Activated CD8-positive, alpha-beta memory T cell treated with anti-CD3 and anti-CD28 coated beads, Interleukin-2, amount 50 U/mL, for 24 hours (primary cell): Measurements from ENCODE around the gene IGF2R.
"Not testable (repeated sequence)": the region's sequence is repeated elsewhere in the genome, so short reads cannot be mapped to it uniquely, and the experiment has no call there.

Source experiments
- DNase-seq: peaks from one replicate; pipeline ENCODE4 v3.0.0-alpha.2; 2020; ENCODE audit errors: extremely low read depth

Gene IGF2R

DNA sequence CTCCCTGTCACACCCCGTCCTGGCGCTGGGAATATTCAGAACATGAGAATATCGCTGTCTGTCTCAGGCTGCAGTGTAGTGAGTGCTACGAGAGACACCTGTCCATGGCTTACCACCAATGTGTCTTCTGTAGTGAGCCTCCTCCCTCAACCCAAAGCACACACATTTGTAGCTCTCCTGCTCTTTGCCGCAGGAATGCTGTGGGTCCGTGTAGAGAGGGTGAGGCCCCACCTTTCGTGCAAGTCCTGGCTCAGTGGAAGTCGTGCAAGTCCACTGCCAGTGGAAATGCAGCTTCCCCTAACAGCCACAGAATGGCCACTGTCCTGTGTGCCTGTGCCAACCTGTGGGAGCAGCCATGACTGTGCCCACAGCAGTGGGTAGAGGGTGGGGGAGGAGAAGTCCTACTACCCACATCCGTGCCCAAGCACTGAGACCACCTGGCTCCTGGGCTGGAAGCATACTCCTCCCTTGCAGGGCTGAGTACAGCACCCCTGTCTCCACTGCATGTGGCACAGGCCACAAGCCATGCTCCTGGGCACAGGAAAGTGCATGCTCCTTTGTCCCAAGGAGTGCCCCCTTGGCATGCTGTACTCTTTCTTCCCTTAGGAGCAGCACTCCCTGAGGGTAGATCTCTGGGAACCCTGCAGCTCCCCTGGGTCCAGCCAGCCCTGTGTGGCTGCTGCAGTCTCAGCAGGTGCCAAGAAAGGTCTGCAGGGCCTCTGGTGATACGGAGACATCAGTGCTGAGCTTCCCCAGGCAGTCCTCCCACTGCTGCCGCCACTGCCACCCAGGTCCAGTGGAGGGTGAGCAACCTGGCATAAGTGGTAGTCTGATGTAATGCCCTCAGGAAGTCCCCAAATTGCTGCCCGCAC lies 28.0 kb downstream of the IGF2R start:
- DNase-seq: no peak

DNA sequence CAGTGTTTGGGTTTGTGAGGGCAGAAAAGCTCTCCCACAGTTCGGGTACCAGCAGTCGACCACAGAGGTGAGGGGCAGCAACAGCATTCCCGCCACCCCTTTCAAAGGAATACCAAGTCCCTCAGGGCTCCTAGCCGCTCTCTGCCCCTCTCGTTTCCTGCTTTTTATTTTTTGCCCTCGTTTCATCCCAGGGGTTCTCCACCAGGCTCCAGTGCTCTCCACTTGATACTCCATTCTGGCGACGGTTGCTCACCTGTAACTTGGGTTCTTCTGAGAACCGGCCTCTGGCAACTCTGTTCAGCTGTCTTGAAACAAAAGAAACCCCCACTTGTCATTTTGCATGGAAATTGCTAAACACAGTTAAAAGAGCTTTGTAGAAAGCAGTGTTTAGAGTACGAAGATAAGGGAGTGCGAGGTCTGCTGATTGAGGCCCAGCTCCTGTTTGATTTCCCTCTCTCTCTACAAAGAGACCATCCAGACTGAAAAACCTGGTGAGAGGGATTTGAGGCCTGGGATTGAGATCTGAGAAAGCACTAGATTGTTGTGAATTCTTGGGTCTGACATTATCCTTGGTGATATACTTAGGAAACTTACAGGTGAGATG lies 28.7 kb downstream of the IGF2R start:
- no peak for DNase-seq

GRCh38 chr6:159998538-159998937 lies 29.7 kb downstream of the IGF2R start:
- DNase-seq: no peak

DNA sequence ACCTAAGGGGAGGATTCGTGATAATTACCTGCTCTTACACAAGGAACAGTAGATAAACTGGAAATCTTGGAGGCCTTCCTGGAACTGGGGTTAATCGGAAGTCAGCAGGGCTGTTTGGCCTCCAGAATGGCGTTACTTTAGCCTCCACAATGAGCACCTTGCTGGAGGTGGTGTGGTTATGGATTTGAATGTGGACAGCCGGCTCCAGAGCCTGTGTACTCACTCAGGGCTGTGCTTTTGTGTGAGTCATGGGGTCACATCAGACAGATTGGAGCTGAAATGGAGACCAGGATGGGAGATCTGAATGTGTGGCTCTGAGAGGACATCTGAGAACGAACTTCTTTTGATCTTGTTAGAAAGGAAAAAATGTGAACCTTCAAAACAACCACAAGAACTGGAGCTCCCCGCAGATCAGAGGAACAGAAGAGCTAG lies 30.4 kb downstream of the IGF2R start:
- no peak for DNase-seq

DNA sequence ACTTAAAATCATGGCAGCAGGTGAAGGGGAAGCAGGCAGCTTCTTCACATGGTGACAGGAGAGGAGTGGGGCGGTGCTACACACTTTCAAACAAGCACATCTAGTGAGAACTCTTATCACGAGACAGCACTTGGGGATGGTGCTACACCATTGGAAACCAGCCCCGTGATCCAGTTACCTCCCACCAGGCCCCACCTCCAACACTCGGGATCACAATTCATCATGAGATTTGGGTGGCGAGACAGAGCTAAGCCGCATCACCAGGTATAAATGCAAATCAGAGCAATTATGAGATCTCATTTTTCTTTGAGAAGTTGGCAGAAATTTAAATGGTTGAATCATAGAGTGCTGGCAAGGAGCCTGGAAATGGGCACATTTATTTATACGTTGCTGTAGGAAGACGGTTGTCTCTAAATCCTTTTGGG lies 31.4 kb downstream of the IGF2R start:
- no peak for DNase-seq

GRCh38 chr6:160000893-160001427 lies 32.1 kb downstream of the IGF2R start:
- not testable (repeated sequence) for DNase-seq

- no peak for DNase-seq
Measured at GRCh38 chr6:160002882-160003281, 34.0 kb downstream of the IGF2R start.

DNA sequence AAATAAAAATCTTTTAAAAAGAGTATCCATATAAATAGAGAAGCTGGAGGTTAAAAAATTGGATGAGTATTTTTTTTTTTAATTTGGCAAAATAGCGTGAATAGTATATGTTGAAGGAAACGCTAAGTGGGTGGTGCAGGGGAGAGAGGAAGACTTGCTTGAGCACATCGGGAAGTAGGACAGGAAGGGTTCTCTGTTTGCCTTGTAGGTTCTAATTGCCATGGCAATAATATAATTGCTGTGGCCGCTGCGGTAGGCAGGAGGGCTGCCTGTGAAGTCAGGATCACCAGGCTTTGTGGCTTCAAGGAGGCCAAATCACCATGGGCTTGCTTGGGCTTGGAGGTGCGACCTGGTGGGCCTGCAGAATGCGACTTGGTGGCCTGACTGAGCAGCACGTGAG lies 35.1 kb downstream of the IGF2R start:
- DNase-seq: no peak

DNA sequence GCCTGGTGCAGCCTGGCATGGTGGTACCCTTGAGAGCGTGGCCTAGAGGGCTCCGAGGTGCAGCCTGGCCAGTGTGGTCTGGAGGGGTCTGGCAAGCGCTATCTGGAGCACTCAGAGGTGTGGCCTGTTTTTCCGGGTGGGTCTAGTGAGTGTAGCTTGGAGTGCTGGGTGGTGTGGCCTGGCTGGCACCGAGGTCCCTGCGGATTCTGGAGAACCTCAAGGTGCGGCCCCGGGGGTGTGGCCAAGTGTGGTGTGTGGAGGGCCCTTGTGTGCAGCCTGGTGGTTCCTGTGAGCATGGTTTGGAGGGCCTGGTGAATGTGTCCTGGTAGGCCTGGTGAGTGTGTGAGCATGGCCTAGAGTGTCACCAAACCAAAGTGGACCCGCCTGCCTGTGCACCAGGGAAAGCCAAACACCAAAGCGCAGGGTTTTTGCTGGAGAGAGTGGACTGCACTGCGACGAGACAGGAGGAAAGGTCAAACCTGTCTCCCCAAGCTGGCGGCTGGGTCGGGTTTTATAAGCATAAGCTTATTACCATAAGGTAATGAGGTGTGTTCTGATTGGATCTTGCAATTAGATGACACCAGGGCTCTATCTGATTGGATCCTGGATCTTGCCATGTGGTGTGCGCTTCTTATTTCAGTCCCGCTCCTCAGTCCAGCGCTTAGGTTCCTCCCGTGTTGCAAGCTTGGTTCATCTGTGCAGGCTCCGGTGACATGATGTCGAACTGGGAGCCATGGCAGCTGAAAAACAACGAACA lies 35.7 kb downstream of the IGF2R start:
- DNase-seq: no peak

DNA sequence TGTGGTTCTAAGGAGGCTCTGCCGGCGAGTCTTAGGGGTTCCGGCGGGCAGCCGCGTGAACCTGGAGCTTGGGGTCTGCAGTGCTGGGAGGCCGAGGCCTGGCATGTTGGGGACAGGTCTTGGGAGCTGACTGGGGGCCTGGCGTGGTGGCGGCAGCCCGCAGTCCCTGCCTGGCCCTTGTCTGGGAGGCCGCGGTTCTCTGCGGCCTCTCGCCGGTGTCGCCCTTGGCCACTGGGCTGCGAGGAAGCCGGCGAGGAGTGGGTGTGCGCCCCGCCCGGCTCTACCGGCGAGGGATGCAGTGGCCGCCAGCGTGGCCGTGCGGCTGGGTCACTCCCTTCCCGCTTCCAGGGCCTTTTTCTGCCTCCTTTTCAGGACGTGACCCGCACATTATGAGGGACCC lies 36.3 kb downstream of the IGF2R start:
- no peak for DNase-seq

GRCh38 chr6:160005861-160006540 lies 37.1 kb downstream of the IGF2R start:
- no peak for DNase-seq

DNA sequence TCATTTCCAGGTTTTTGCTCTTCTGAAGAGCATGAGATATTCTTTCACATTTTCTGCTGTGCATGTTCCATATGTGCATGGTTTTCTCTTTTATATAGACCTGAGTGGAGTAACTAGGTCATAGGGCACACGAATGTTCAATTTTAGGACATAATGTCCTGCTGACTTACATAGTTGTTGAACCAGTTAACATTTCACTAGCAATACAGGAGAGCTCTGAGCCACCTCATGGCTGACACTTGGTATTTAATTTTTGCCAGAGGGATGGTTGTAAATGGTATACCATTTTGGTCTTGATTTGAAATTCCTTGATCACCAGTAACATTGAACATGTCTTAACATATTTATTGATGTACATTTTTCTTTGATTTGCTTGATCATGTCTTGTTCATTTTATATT lies 38.3 kb downstream of the IGF2R start:
- no peak for DNase-seq

DNA sequence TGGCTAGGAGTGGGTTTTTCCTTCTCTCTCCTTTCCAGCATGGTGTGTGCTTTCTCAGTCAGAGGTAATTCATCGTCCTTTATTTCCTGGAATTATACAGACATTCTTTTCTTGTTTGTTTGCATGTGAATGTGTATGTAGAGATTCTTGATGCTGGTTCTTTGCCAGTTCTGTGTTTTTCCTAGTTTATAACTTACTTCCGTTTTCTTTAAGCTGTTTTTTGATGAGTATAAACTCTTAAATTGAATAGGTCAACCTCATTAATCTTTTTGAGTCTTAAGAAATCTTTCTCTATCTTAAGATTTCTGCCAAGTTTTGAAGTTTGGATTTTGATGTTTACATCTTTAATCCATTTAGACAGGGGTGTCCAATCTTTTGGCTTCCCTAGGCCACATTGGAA lies 38.7 kb downstream of the IGF2R start:
- no peak for DNase-seq

- no peak for DNase-seq
Measured at GRCh38 chr6:160010067-160010466, 41.2 kb downstream of the IGF2R start.

DNA sequence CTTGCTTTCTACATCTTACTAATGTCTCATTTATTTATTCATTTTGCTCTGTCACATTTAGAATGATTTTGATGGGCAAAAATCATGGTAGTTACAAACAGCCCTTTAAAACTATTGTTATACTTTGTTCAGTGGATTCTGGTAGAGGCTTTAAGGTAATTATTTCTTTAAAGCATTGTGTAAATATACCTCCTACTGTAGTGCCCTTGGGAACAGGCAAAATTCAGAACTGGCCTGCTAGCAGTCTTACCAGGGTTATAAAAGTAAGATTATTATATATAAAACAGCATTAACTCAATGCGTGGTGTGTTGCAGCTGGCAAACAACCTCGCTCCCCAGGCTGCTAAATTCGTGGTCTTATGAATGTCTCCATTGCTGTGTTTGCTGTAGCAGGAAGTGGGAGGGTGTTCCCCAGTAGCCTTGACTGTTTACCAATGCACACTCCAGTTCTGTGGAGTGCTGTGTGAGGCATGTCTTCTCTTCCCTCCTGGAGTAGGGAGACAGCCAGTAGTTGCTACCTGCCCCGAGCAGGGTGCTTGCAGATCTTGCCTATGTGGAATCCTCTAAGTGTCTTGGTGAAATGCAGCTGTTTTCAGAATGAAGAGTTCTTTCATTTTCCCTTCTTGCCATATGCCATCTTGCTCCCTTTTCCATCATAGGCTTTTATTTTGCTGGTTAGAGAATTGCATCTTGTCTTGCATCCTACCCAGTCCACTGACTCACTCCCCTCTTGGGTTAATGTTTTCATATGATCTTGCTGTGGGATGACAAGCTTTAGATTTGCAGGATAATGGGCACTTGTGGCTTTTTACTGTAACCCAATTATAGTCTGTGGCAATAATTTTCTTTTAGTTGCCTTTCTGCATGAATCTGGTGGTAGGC lies 45.3 kb downstream of the IGF2R start:
- no peak for DNase-seq

DNA sequence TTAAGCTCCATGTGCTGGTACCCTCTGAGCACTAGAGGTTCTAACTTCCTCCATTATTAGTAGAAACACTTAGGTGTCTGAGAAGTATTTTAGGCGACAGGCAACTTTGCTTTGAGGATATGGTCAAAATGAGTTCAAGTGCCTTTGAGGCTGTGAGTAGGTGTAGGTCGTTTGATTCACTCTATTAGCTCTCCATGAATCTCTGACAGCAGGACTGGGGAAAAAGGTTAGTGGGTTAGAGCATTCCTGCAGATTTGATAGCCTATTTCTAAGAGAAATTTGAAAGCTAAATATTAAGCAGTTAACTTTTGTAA lies 45.9 kb downstream of the IGF2R start:
- DNase-seq: no peak

GRCh38 chr6:160015778-160016684 lies 47.1 kb downstream of the IGF2R start:
- DNase-seq: no peak

GRCh38 chr6:160022101-160022500 lies 53.2 kb downstream of the IGF2R start:
- DNase-seq: no peak

DNA sequence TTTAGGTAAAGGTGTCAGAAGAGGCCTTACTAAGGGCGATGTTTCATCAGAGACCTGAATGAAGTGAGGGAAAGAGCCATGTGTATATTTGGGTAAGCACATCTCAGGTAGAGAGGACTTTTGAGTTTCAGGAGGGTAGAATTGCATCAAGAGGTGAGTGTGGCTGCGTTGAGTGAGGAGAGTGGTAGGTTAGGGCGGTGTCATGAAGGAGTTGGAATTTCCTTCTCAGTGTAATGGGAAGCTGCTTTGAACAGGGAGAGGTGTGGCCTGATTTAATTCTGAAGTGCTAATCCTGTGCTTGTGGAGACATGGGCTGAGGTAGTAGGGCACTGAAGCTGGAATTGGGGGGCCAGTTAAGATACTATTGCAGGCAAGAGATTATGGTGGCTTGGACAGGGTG lies 53.9 kb downstream of the IGF2R start:
- DNase-seq: no peak

GRCh38 chr6:160024152-160024551 lies 55.3 kb downstream of the IGF2R start:
- DNase-seq: no peak
